ENCODE results near the gene CCDC27. TPM values are rescaled to one million over a fixed set of nuclear protein-coding genes. Genes with fewer than 3 reads are reported as not detected.

The CCDC27 gene
- total and polyA plus RNA-seq, 4 donors: not detected

DNA sequence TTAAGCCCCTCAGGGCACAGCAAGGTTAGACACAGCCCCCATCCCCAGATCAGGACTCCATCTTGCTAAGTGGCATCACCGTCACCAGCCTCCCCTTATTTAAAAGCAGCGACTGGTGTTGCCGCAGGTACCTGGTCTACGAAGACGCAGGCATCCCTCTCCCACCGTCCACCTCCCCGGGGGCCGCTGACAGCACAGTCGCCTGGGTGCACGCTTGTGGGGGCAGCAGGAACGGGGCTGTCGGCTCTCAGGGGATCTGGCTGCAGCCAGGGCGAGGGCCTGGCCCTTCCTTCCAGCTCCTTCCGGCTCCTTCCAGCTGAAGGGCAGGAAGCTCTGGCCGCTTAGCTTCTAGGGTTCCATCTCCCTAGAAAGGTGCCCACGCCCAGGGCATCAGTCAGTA, 17.6 kb upstream of the CCDC27 start:
- H3K4me1 ChIP-seq (ENCODE audit: control insufficient read depth in 4 of 4, insufficient read depth in 4 of 4, low read length in 3 of 4): peaks cover 1 to 14% (median 10%) of the 10 kb centered on the region in 4 donors
- 94% methylated on average over 16 of the region's 16 CpGs for WGBS
- H3K36me3 ChIP-seq (ENCODE audit: control insufficient read depth in 4 of 4, insufficient read depth in 3 of 4, low read depth in 1 of 4, low read length in 3 of 4): peaks cover 1 to 28% (median 8%) of the 10 kb centered on the region in 4 donors
- H3K4me3 ChIP-seq (ENCODE audit: low read depth in 1 of 3, low read length in 3 of 3): no peak overlapping the region
- H3K27me3 ChIP-seq (ENCODE audit: control insufficient read depth in 4 of 4, insufficient read depth in 4 of 4, low read length in 3 of 4): no peaks in the 10 kb centered on the region
- no peak overlapping the region for H3K9ac ChIP-seq (ENCODE audit: low read depth in 1 of 2, low read length in 2 of 2)
- TF ChIP-seq EGR1 (IDR thresholded peaks at IDR 0.05; ENCODE audit: low read depth in 2 of 2): no peak
- TF ChIP-seq HNF4G (IDR thresholded peaks at IDR 0.05): no peak
- TF ChIP-seq, protein P1, sequence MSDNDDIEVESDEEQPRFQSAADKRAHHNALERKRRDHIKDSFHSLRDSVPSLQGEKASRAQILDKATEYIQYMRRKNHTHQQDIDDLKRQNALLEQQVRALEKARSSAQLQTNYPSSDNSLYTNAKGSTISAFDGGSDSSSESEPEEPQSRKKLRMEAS (IDR thresholded peaks at IDR 0.05): no peak
- TF ChIP-seq NR2F2 (IDR thresholded peaks at IDR 0.05): no peak
- no peak for TF ChIP-seq RAD21 (IDR thresholded peaks at IDR 0.05)
- TF ChIP-seq, protein P2, sequence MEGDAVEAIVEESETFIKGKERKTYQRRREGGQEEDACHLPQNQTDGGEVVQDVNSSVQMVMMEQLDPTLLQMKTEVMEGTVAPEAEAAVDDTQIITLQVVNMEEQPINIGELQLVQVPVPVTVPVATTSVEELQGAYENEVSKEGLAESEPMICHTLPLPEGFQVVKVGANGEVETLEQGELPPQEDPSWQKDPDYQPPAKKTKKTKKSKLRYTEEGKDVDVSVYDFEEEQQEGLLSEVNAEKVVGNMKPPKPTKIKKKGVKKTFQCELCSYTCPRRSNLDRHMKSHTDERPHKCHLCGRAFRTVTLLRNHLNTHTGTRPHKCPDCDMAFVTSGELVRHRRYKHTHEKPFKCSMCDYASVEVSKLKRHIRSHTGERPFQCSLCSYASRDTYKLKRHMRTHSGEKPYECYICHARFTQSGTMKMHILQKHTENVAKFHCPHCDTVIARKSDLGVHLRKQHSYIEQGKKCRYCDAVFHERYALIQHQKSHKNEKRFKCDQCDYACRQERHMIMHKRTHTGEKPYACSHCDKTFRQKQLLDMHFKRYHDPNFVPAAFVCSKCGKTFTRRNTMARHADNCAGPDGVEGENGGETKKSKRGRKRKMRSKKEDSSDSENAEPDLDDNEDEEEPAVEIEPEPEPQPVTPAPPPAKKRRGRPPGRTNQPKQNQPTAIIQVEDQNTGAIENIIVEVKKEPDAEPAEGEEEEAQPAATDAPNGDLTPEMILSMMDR (IDR thresholded peaks at IDR 0.05; ENCODE audit: low read depth, low read length, missing input control): no peak
- no peak for TF ChIP-seq FOXA1 (IDR thresholded peaks at IDR 0.05)
- no peak for TF ChIP-seq YY1 (IDR thresholded peaks at IDR 0.05)
- TF ChIP-seq FOXA2 (IDR thresholded peaks at IDR 0.05): no peak
- no peak for TF ChIP-seq REST (IDR thresholded peaks at IDR 0.05)
- no peak for TF ChIP-seq RXRA (IDR thresholded peaks at IDR 0.05)
- TF ChIP-seq, protein P3, sequence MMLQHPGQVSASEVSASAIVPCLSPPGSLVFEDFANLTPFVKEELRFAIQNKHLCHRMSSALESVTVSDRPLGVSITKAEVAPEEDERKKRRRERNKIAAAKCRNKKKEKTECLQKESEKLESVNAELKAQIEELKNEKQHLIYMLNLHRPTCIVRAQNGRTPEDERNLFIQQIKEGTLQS (IDR thresholded peaks at IDR 0.05): no peak
- TF ChIP-seq SP1 (IDR thresholded peaks at IDR 0.05): no peak
- no peaks in the 10 kb centered on the region for H3K9me3 ChIP-seq (ENCODE audit: control insufficient read depth in 4 of 4, low read length in 3 of 4)
- no peak overlapping the region for H3K27ac ChIP-seq (ENCODE audit: low read depth in 1 of 2, low read length in 2 of 2)
- DNase-seq (ENCODE audit: low spot score): no peak

- Histone ChIP-seq H3K4me1 (ENCODE audit: control insufficient read depth in 4 of 4, insufficient read depth in 4 of 4, low read length in 3 of 4) (peaks cover 1 to 19% (median 13%) of the 10 kb centered on the region in 4 donors), H3K27me3 (ENCODE audit: control insufficient read depth in 4 of 4, insufficient read depth in 4 of 4, low read length in 3 of 4) (no peaks in the 10 kb centered on the region), H3K36me3 (ENCODE audit: control insufficient read depth in 4 of 4, insufficient read depth in 3 of 4, low read depth in 1 of 4, low read length in 3 of 4) (peaks cover 1 to 28% (median 8%) of the 10 kb centered on the region in 4 donors), H3K27ac (ENCODE audit: low read depth in 1 of 2, low read length in 2 of 2) (no peak overlapping the region), H3K4me3 (ENCODE audit: low read depth in 1 of 3, low read length in 3 of 3) (no peak overlapping the region), H3K9me3 (ENCODE audit: control insufficient read depth in 4 of 4, low read length in 3 of 4) (no peaks in the 10 kb centered on the region), H3K9ac (ENCODE audit: low read depth in 1 of 2, low read length in 2 of 2) (no peak overlapping the region)
- TF ChIP-seq, protein P2 (IDR thresholded peaks at IDR 0.05; ENCODE audit: low read depth, low read length, missing input control): no peak
- TF ChIP-seq SP1 (IDR thresholded peaks at IDR 0.05): no peak
- no peak for TF ChIP-seq RAD21 (IDR thresholded peaks at IDR 0.05)
- TF ChIP-seq GABPA (IDR thresholded peaks at IDR 0.05 in 1 of 2, conservative IDR thresholded peaks at IDR 0.05 in 1 of 2): no peak
- no peak for TF ChIP-seq HNF4A (conservative IDR thresholded peaks at IDR 0.05)
- TF ChIP-seq EGR1 (IDR thresholded peaks at IDR 0.05; ENCODE audit: low read depth in 2 of 2): no peak
- TF ChIP-seq, protein P3 (IDR thresholded peaks at IDR 0.05): no peak
- no peak for DNase-seq (ENCODE audit: low spot score)
- 93% methylated on average over 12 of the region's 12 CpGs for WGBS
Observed at GRCh38 chr1:3735027-3735681, 17.1 kb upstream of the CCDC27 start.

Data from liver (tissue), 9 donors.